Esophagus muscularis mucosa (tissue), 4 donors: ENCODE data around the gene MAN1A2. TPM values are rescaled to one million over a fixed set of nuclear protein-coding genes. Genes with fewer than 3 reads are reported as not detected.

Experiments
- DNase-seq: peaks from one replicate; pipeline ENCODE4 v3.0.0-alpha.2; 2017; ENCODE audit errors: extremely low spot score
- H3K27ac ChIP-seq, 4 donors: fragments of 200-600 bp; sonication (generic); replicated peaks in 1 of 4; 1 replicate in 3 of 4; 2 replicates in 1 of 4; pipeline ENCODE4 v1.5.1; 2016 to 2019; ENCODE audit warnings: mild to moderate bottlenecking in 1 of 4
- H3K27me3 ChIP-seq, 4 donors: fragments of 200-600 bp; sonication (generic); one replicate each; pipeline versions ENCODE4 v1.5.1 to v1.6.0; 2016 to 2019
- H3K36me3 ChIP-seq, 4 donors: fragments of 200-600 bp; sonication (generic); one replicate each; pipeline ENCODE4 v1.5.1; 2016 to 2019
- H3K4me1 ChIP-seq, 4 donors: fragments of 200-600 bp; sonication (generic); one replicate each; pipeline ENCODE4 v1.5.1; 2016 to 2019
- H3K4me3 ChIP-seq, 4 donors: fragments of 200-600 bp; sonication (generic); 1 replicate in 2 of 4; 2 replicates in 2 of 4; pipeline ENCODE4 v1.5.1; 2016 to 2019; ENCODE audit warnings: mild to moderate bottlenecking in 4 of 4, moderate library complexity in 1 of 4
- H3K9me3 ChIP-seq, 4 donors: fragments of 200-600 bp; sonication (generic); 1 replicate in 3 of 4; 2 replicates in 1 of 4; pipeline ENCODE4 v1.5.1; 2016 to 2019
- EP300 ChIP-seq: sonication (generic); formaldehyde crosslinking; IDR thresholded peaks from one replicate; pipeline ENCODE4 v1.6.1; 2017; ENCODE audit warnings: antibody characterized with exemption
- POLR2A ChIP-seq: fragments of 450-650 bp; IDR thresholded peaks from one replicate; pipeline ENCODE4 v1.6.1; 2017; ENCODE audit warnings: antibody characterized with exemption, moderate library complexity, mild to moderate bottlenecking, low read depth
- POLR2AphosphoS5 ChIP-seq, 2 donors: sonication (generic); formaldehyde crosslinking; IDR thresholded peaks; one replicate each; pipeline ENCODE4 v1.6.1; 2017; ENCODE audit warnings: antibody characterized with exemption in 2 of 2
- WGBS: methylation state at CpG from one replicate; pipeline ENCODE4 v1.1.5; 2018; 5-methylcytosine and 5-hydroxymethylcytosine counted together
- intact Hi-C: fragments of 100-400 bp; cut with DNase I; formaldehyde crosslinking; loops from one replicate; pipeline ENCODE4 v1.15.1; 2023
- total RNA-seq, 4 donors: library from RNA; depleted of rRNA; stranded (reverse); fragments of >200 nt; gene quantifications; one replicate each; pipeline versions ENCODE4 v1.1.0 to v1.2.1, GENCODE V29; 2016
- TF ChIP-seq, protein P1 (sequence below), 3 experiments: fragments of 200-600 bp in 2 of 3; fragments of 450-650 bp in 1 of 3; sonication (generic) in 2 of 3; IDR thresholded peaks; one replicate each; pipeline ENCODE4 v1.5.1; 2017 to 2019; ENCODE audit warnings: antibody characterized with exemption in 3 of 3, mild to moderate bottlenecking in 2 of 3, moderate library complexity in 1 of 3

MAN1A2 gene
- total RNA-seq, 4 donors from 2014 or later: 45.4 to 51.7 (median 48.3) TPM

DNA sequence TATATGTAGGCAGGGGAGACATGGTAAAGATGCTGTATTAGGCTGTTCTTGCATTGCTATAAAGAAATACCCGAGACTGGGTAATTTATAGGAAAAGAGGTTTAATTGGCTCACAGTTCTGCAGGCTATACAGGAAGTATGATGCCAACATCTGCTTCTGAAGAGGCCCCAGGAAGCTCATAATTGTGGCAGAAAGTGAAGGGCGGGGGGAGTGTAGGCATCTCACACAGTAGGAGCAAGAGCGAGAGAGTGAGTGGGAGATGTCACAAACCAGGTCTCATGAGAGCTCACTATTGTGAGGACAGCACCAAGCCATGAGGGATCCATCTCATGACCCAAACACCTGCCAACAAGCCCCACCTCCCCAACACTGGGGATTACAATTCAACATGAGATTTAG lies 21.1 kb downstream of the MAN1A2 start:
- WGBS: 89% methylated on average over 3 of the region's 3 CpGs
- H3K4me3 ChIP-seq: no peak overlapping the region
- intact Hi-C loops: no loop called here
- no peak for TF ChIP-seq EP300
- no peak for TF ChIP-seq POLR2A
- TF ChIP-seq POLR2AphosphoS5 (IDR thresholded peaks at IDR 0.05): no peak
- TF ChIP-seq, protein P1, sequence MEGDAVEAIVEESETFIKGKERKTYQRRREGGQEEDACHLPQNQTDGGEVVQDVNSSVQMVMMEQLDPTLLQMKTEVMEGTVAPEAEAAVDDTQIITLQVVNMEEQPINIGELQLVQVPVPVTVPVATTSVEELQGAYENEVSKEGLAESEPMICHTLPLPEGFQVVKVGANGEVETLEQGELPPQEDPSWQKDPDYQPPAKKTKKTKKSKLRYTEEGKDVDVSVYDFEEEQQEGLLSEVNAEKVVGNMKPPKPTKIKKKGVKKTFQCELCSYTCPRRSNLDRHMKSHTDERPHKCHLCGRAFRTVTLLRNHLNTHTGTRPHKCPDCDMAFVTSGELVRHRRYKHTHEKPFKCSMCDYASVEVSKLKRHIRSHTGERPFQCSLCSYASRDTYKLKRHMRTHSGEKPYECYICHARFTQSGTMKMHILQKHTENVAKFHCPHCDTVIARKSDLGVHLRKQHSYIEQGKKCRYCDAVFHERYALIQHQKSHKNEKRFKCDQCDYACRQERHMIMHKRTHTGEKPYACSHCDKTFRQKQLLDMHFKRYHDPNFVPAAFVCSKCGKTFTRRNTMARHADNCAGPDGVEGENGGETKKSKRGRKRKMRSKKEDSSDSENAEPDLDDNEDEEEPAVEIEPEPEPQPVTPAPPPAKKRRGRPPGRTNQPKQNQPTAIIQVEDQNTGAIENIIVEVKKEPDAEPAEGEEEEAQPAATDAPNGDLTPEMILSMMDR (IDR thresholded peaks at IDR 0.05): no peak
- no peaks in the 10 kb centered on the region for H3K36me3 ChIP-seq
- no peaks in the 10 kb centered on the region for H3K27me3 ChIP-seq
- H3K4me1 ChIP-seq: peaks cover 39 to 47% (median 41%) of the 10 kb centered on the region in 4 donors
- peaks cover 0 to 5% (median 0%) of the 10 kb centered on the region in 4 donors for H3K9me3 ChIP-seq
- DNase-seq: no peak
- H3K27ac ChIP-seq: no peak overlapping the region

DNA sequence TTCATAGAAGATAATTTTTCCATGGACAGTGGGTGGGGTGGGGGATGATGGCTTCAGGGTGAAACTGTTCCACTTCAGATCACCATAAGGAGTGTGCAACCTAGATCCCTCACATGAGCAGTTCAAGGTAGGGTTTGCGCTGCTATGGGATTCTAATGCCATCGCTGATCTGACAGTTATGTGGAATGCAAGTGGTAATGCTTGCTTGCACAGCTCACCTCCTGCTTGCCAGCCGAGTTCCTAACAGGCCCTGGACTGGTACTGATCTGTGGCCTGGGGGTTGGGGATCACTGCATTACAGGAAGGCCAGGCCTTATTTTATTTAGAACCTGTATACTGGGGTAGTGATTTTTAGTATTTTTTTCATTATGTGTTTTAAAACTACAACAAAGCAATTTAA lies 22.0 kb downstream of the MAN1A2 start:
- Histone ChIP-seq H3K4me3 (no peak overlapping the region), H3K27me3 (no peaks in the 10 kb centered on the region), H3K27ac (no peak overlapping the region), H3K36me3 (no peaks in the 10 kb centered on the region), H3K9me3 (no peaks in the 10 kb centered on the region), H3K4me1 (peaks cover 39 to 51% (median 46%) of the 10 kb centered on the region in 4 donors)
- intact Hi-C loops: no loop called here
- 91% methylated on average over 3 of the region's 3 CpGs for WGBS
- TF ChIP-seq POLR2AphosphoS5 (IDR thresholded peaks at IDR 0.05) (no peak), POLR2A (no peak), EP300 (no peak)
- TF ChIP-seq, protein P1 (IDR thresholded peaks at IDR 0.05): no peak
- no peak for DNase-seq

DNA sequence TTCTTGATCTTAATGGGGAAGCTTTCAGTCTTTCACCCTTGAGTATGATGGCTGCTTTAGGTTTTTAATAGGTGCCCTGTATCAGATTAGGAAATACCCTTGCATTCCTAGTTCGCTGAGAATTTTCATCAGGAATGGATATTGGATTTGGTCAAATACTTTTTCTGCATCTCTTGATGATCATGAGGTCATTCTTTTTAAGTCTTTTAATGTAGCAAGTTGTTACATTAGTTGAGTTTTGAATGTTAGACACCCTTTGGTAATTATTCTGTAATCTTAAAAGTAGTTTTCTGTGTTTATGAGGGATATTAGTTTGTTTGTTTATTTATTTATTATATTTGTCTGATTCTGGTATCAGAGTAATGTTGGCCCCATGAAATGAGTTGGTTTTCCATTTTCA lies 22.5 kb downstream of the MAN1A2 start:
- H3K27me3 ChIP-seq: no peaks in the 10 kb centered on the region
- H3K4me3 ChIP-seq: no peak overlapping the region
- intact Hi-C loops: no loop called here
- 91% methylated on average over 1 of the region's 1 CpG for WGBS
- H3K27ac ChIP-seq: no peak overlapping the region
- H3K4me1 ChIP-seq: peaks cover 39 to 51% (median 46%) of the 10 kb centered on the region in 4 donors
- H3K9me3 ChIP-seq: no peaks in the 10 kb centered on the region
- H3K36me3 ChIP-seq: no peaks in the 10 kb centered on the region
- TF ChIP-seq, protein P1 (IDR thresholded peaks at IDR 0.05): no peak
- TF ChIP-seq POLR2A (no peak), POLR2AphosphoS5 (IDR thresholded peaks at IDR 0.05) (no peak), EP300 (no peak)
- DNase-seq: no peak

DNA sequence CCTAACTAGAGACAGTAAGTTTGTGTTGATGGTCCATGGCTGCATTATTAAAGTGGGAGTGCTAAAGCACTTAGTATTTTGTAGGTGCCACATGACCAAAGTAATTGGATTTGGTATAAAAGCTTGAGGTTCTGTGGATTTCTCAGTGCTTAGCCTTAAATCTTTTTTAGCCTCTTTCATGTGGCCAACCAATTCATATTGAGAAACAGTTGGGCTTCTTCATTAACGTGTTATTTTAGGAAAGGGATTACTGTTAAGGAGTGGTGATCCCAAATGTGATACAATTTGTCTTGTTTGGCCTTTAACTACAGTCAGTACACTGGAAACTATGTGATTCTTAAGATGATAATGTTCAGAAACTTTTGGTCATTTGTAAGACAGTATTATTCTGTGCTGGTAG lies 25.5 kb downstream of the MAN1A2 start:
- WGBS: 27% methylated on average over 1 of the region's 1 CpG
- TF ChIP-seq EP300 (no peak), POLR2A (no peak), POLR2AphosphoS5 (IDR thresholded peaks at IDR 0.05) (no peak)
- TF ChIP-seq, protein P1 (IDR thresholded peaks at IDR 0.05): no peak
- H3K36me3 ChIP-seq: no peaks in the 10 kb centered on the region
- DNase-seq: no peak
- H3K4me3 ChIP-seq: no peak overlapping the region
- no peak overlapping the region for H3K27ac ChIP-seq
- no peaks in the 10 kb centered on the region for H3K9me3 ChIP-seq
- intact Hi-C loops: no loop called here
- peaks cover 27 to 37% (median 31%) of the 10 kb centered on the region in 4 donors for H3K4me1 ChIP-seq
- no peaks in the 10 kb centered on the region for H3K27me3 ChIP-seq

DNA sequence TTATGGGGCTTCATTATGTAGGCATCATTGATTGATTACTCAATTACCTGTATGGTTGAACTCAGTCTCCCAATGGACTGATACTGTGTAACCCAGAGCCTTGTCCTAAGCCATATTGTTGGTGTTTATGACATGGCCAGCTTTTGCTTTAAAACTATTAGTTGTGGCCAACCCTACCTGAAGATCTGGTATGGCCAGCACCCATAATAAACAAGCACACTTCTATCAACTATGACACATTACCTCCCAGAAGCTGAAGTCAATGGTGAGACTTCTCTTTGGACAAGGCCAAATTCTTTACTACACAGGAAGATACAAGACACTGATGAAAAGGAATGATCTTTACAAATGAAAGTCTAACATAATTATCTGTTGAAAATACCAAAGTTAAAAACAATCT lies 28.8 kb downstream of the MAN1A2 start:
- Histone ChIP-seq H3K4me1 (peaks cover 13 to 23% (median 17%) of the 10 kb centered on the region in 4 donors), H3K36me3 (no peaks in the 10 kb centered on the region), H3K27me3 (no peaks in the 10 kb centered on the region), H3K27ac (no peak overlapping the region), H3K4me3 (no peak overlapping the region), H3K9me3 (no peaks in the 10 kb centered on the region)
- intact Hi-C loops: no loop called here
- no peak for DNase-seq
- TF ChIP-seq POLR2AphosphoS5 (IDR thresholded peaks at IDR 0.05): no peak
